HG02840 (cell line): ENCODE measurements around the gene NR2F2.
"Not testable (repeated sequence)": the region's sequence is repeated elsewhere in the genome, so short reads cannot be mapped to it uniquely, and the experiment has no call there.

Experiments used
- ATAC-seq: cut with Tn5 transposase; IDR thresholded peaks from one replicate; pipeline ENCODE4 v1.9.1; 2021; ENCODE audit warnings: mild to moderate bottlenecking, moderate library complexity, moderate number of reproducible peaks; ENCODE audit not compliant: unreplicated experiment, low FRiP score

NR2F2 gene

DNA sequence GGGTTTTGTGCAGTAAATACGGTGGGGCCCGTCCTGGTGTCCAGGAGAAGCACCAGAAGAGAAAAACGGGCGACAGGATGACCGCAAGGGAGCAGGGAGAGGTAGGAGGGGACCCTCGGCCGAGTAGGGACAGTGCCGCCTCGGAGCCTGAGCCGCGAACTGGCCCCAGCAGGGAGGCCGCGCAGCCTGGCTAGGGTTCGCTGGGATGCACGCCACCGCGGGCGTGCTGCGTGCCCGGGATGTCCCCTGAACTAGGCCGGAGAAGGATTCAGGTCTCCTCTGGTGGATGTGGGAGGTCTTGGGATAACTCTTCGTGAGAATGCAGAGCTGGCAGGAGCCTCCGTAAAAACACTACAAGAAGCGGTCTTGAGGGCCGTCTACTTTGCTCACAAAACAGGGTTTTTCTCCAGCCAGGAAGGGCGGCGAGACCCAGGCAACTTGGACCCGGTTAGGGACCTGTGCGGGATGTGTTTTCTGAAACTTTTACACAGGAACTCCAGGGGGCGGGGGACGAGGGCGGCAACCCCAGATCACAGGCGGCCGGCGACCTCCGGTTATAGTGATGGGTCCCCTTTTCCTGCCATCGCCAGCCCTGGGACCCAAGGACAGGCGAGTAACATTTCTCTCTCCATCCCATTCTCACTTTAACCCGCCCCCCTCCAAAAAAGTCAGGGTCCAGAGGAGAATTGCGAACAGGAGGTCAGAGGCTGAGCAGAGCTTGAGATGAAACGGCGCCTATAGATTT lies 35.5 kb downstream of the NR2F2 start:
- no peak for ATAC-seq

GRCh38 chr15:96366526-96366877 lies 36.0 kb downstream of the NR2F2 start:
- no peak for ATAC-seq

GRCh38 chr15:96367311-96368200 lies 37.1 kb downstream of the NR2F2 start:
- ATAC-seq, result no peak

DNA sequence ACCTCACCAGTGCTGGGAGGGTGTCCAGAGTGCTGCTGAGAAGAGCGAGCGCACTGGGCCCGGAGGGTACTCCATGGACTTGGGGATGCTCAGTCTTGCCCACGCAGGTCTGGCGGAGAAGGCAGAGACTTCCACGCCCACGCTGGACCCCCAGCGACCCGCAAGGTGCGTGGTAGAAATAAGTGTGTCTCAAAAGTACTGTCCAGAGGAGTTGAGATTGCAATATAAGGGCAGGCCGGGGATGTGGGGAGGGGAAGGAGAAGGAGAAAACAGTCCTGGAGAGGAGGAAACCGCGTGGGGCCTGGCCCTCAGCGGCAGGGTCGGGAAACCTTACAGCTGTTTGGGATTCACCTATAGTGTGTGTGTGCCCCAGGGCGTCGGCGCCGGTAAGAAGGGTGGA lies 38.9 kb downstream of the NR2F2 start:
- no peak for ATAC-seq

GRCh38 chr15:96369825-96370621 lies 39.5 kb downstream of the NR2F2 start:
- no peak for ATAC-seq

- ATAC-seq, result no peak
Measured at GRCh38 chr15:96372554-96372953, 42.1 kb downstream of the NR2F2 start.

DNA sequence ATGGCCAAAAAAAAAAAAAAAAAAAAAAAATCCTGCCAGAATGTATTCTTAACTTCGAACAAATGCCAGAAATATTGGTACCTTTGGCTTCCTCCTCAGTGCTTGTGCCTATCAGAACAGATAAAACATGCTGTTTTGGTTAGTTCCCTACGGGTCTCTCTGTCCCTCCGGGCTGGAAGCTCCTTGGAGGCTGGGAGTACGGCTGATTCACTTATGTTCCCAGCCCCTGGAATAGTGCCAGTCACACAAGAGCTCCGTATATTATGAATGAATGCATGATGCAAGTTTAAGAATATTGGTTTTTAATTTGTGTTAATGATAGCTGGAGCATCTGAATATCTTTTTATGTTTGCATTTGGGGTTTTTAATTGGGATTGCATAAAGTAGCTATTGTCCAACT lies 44.0 kb downstream of the NR2F2 start:
- ATAC-seq, result no peak

DNA sequence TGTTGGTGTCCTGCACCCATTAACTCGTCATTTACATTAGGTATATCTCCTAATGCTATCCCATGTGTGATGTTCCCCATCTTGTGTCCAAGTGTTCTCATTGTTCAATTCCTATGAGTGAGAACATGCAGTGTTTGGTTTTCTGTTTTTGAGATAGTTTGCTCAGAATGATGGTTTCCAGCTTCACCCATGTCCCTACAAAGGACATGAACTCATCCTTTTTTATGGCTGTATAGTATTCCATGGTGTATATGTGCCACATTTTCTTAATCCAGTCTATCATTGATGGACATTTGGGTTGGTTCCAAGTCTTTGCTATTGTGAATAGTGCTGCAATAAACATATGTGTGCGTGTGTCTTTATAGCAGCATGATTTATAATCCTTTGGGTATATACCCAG lies 49.1 kb downstream of the NR2F2 start:
- ATAC-seq, result not testable (repeated sequence)

DNA sequence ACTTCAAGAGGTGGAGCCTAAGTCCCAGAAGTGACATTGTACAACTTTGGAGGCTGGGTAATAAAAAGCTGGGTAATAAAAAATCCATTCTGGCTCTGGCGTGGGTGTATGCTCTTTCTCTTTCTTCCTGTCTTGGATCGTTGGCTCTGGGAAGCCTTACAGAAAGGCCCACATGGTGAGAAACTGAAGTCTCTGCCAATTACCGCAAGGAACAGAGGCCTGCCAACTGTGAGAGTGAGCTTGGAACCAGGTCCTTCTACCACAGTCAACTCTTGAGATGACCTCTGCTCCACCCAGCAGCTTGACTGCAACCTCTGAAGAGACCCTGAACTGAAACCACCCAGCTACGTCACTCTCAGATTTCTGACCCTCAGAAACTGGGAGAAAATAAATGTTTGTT lies 51.0 kb downstream of the NR2F2 start:
- ATAC-seq, result no peak

DNA sequence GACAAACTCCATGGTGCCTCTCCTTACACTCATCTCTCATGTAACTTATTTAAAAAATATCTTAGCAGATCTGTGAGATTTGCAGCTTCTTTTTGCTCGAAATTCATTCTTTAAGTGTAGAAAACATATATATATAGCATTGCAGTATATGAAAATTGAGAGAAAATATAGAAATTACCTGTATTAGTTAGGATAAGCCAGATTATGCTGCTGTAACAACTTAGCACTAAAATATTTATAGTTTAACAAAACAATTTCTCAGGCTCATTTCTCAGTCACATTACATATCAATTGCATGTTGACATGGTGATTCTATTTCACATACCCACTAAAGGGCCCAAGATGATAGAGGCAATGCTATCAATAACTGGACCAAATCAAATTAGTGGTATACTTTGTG lies 54.7 kb downstream of the NR2F2 start:
- no peak for ATAC-seq

DNA sequence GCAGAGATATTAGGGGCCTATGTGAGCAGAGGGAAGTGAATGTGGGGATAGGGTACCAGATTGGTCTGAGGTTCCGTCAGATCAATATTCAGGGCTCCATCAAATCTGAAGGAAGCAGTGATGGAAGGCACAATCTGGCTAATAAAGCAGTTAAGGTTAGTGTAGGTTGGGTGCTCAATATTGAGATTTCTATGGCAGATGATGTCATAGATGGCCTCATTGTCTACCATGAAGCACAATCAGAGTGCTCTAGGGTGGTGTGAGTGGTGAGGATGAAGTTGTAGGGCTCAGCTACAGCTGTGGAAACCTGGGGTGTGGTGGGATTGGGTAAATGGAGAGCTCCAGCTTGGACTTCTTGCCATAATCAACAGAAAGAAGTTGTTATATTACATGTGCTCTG lies 58.2 kb downstream of the NR2F2 start:
- no peak for ATAC-seq
